LHCN-M2 (cell line): Measurements from ENCODE around the gene IKZF1. TPM values are rescaled to one million over a fixed set of nuclear protein-coding genes. Genes with fewer than 3 reads are reported as not detected.

Source experiments
- DNase-seq: peaks from one replicate; pipeline ENCODE4 v3.0.0-alpha.2; 2012; ENCODE audit warnings: low read depth
- total RNA-seq: library from RNA; depleted of rRNA; stranded (reverse); fragments of >200 nt; gene quantifications from 2 replicates; pipeline ENCODE4 v1.2.3, GENCODE V29; 2014

Gene IKZF1
- total RNA-seq, 1 experiment from 2014 or later = not detected

DNA sequence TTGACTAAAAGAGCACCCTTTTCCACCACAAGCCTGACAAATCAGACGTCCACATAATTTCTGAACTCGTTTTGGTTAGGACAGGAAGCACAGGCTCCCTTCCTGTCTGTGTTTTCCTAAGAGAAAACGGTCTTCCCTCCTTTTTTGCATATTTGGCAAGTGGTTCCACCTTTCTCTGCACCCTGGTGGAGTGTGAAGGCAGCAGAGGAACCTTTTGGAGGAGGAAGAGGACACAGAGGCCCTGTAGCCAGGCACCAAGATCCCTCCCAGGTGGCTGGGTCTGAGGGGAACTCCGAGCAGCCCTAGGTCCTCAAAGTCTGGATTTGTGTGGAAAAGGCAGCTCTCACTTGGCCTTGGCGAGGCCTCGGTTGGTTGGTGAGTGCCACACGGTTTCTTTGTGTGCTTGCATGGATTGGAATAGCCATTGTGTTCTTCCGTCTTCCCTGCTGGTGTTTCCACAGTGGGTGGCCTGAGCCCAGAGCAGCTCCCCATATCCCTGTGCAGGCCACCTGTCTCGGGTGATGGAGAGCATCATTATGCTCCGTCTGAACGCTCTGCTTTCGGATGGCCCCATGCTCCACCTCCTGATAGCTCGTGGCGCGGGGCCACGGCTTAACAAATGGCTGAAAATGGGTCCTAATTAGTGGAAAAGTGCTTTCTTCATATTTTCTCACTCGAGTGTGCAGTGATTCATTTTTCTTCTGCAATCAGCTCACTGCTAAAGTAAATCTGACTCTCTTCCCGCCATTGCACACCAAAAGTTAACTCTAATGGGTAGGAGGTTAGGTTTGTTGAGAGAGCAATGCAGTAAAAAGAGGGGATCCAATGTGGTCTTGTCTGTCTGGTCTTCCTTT is 4.2 kb downstream of the IKZF1 start:
- DNase-seq = no peak

DNA sequence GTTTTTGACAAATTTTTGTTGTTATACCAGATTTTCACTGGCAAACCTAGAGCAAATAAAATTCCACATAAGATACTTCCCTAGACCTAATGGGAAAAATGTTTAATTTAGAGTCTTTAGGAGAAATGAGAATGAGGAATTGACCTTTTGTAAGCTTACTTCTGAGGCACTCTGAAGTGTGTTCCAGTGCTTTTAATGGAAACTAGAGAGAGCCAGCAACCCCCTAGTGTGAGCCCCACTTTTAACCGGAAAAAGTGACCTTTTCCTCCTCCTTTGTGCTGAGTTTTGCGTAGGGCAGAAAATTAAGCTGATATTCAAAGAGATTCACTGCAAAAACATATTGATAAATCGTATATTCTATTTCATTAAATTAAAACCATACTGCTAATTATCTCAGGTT is 5.2 kb downstream of the IKZF1 start:
- no peak for DNase-seq

- DNase-seq = no peak
Observed at GRCh38 chr7:50310361-50310760, 5.8 kb downstream of the IKZF1 start.

DNA sequence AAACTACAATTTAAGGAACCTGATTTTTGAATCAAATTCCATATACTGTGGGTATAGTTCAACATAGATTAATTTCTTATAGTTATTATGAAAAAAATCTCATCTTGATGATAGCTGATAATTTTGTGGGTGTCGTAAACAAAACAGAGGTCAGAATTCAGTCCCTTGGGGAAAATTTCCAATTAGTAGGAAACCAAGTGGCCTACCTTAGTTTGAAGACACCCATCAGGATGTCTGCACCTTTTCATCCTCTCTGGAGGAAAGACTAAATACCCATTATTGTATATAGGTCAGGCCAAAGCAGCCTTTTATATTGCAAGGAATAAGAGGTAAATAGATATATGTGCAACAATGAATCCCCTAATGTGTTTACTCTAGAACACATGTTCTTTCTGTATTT is 6.4 kb downstream of the IKZF1 start:
- no peak for DNase-seq

- DNase-seq = no peak
Observed at GRCh38 chr7:50312250-50313162, 8.0 kb downstream of the IKZF1 start.

DNA sequence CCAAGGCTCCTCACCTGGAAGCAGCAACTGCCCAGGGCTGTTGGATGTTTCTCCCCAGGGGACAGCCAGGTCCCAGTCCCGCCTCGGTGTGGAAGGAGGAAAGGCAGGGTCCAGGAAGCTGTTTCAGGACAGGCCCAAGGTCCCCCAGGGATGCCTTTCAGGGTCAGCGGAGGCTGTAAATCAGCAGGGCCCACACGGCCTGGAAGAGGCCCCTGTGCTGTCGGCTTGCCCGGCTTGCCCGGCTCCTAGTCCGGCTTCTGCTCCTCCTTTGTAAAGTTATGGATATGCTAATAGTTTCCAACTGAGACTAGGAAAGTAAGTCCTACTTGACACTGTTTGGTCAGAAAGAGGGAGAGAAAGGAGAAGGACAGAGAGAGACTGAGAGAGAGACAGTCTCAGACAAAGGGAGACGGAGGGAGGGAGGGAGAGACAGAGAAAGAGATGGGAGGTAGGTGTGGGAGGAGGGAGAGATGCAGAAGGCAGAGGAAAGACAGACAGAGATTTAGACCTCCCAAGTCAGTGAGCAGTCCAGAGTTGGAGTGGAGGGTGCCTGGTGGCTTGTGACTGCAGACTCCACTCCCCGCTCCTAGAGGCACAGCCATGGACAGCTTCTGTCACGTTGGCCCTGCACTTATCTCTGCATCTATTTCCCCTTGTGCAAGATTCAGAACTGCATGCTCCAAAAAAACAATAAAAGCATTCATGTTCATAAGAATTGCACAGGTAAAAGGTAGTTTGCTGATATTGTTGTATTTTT is 10.5 kb downstream of the IKZF1 start:
- DNase-seq = no peak

DNA sequence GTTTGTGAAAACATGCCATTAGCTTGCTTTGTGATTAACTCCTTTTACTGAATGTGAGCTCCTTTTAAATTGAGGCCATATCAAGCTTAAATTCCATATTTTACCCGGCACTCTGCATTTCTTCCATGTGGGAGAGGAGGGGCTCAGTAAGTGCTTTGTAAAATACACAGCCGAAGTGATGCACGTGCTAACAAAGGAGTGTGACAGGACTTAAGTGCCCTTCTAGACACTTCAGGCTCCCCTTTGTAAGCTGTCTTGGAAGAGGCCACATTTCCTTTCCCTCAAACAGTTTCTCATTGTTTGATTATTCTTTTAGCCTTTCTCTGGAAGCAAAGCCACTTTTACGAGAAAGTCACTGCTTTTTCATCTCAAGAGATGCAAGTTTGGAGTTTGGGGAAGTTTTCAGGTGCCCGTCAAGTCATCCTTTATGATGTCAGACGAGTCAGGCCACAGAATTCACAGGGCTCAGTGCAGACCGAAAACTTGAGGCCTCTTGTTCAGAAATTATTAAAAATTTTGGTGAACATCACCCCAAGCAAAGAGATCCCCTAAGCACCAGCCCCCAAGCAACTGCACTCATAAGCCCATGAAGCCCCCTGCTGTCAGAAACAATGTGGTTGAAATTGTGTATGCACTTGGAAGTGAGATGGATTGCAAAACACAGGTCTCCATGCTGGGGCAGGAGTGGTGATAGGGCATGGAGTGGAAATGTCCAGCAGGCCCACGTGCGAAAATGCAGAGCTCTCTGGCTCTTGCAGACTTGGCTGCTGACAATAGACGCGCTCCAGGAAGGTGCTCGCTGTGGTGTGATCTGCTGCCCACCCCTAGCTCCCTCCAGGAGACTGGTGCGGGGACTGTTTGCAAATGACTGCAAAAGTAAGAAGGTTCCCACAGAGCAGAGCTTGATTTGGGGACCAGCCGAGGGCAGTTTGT is 11.5 kb downstream of the IKZF1 start:
- DNase-seq = no peak

- no peak for DNase-seq
Observed at GRCh38 chr7:50317221-50317678, 12.7 kb downstream of the IKZF1 start.

DNA sequence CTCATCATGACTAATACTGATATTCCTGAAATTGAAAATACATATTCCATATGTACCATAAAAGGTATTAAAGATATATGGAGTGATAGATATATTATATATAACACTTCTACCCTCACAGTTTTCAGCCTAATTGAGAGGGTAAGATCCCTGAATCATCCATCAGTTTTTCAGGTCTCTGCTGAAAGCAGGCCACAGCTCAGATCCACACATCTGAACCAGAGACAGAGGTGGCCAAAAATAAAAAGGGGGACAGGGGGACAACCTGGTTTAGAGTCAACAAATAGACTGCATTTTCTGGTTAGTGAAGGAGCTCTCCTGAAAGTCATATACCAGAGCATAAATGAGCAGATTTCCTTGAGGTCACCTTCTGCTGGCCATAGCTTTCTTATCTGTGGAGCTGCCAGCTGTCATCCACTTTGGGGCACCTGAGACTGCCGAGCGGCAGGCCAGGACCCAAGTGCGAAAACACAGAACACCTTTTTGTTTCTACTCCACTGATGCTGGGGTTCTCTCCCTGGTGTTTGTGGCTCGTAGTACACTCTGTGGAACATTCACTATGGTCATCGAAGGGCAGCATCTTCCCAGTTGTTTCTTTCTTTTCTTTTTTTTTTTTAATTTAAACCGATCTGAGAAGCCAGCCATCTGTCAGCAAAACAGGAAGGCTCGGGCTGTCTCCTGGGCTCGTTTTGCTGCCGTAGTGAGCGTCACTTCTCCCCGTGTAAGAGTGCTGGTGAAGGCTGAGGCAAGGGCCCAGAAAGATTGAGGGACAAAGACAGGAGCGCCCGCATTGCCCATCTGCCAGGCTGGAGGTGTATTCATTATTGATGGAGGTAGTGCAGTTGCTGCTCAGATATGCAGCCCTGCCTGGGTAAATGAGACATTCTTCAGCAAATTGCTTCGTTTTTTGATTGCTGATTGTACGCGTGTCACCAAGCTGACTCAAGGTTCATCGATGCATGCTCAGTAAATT is 13.5 kb downstream of the IKZF1 start:
- DNase-seq = no peak

DNA sequence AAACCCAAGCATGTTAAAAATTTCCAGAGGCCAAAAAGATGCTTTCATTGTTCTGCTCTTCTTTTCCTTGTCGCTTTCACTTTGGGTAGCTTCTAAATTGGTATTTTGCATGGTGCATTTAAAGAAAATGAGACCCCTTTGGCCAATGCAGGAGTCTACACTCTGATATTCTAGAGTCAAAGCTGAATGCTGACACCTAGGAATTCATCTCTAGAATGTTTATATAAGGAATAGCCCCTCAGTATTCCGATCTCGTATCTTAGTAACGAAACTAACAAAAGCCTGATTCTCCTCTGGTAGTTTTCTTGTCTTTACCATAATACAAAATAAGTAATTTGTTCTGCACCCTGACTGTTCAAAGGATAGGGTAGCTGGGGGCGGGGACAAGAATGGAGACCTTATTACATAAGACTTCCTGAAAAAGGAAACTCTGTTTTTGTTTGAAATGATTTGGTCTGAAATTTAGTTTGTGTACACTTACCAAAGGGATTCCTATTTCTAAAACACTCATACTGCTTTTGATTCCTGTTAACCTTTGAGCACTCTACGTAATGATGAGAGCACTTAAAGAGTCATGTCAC is 17.1 kb downstream of the IKZF1 start:
- DNase-seq = no peak

- no peak for DNase-seq
Observed at GRCh38 chr7:50324113-50324512, 19.6 kb downstream of the IKZF1 start.

DNA sequence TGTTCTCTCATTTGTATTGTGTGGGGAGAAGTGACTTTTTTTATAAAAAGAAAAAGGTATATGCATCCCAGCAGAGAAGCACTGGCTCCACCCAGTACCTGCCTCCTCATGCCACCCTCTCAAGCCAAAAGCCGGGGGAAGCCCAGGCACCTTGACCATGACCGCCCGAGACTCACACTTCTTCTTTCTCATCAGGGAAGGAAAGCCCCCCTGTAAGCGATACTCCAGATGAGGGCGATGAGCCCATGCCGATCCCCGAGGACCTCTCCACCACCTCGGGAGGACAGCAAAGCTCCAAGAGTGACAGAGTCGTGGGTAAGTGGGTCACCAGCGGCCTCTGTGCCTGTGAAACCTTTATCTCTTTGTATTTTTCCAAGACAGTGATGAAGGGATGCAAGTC is 22.9 kb downstream of the IKZF1 start:
- no peak for DNase-seq

DNA sequence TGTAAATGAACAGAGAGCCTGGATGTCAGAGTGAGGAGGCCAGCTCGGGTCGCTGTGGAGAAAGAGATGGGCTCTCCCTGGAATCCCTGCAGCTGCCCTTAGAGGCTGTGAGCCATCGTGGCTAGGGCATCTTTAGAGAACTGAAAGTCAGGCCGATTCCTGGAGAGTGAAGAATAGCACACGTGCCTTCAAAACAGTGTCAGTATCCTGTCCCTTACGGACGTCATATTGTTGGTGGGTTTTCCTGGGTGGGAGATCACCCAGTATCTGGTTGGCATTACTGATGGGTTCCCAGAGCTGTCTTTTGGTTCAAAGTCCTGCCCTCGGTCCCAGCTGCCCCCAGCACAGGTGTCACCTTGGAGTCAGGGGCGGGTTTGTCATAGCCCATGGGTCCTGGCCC is 25.3 kb downstream of the IKZF1 start:
- DNase-seq = no peak

GRCh38 chr7:50330254-50330653 is 25.7 kb downstream of the IKZF1 start:
- no peak for DNase-seq

- DNase-seq = no peak
Observed at GRCh38 chr7:50330696-50331095, 26.2 kb downstream of the IKZF1 start.

- no peak for DNase-seq
Observed at GRCh38 chr7:50331564-50332208, 27.2 kb downstream of the IKZF1 start.

- DNase-seq = no peak
Observed at GRCh38 chr7:50332241-50333165, 28.0 kb downstream of the IKZF1 start.
